Immature natural killer cell (primary cell): ENCODE measurements around the gene TCEAL9. TPM values are rescaled to one million over a fixed set of nuclear protein-coding genes. Genes with fewer than 3 reads are reported as not detected.
"Not testable (repeated sequence)": the region's sequence is repeated elsewhere in the genome, so short reads cannot be mapped to it uniquely, and the experiment has no call there.

Experiments used
- DNase-seq, 3 donors: peaks; one replicate each; pipeline ENCODE4 v3.0.0; 2022; ENCODE audit warnings: mixed read lengths in 1 of 3
- H3K27ac Mint-ChIP-seq, 6 donors: one replicate each; pipeline ENCODE4 v1.8.0; 2020; ENCODE audit warnings: mixed read lengths in 6 of 6, mild to moderate bottlenecking in 5 of 6, inconsistent platforms in 4 of 6, moderate library complexity in 3 of 6
- H3K27me3 Mint-ChIP-seq, 3 donors: one replicate each; pipeline ENCODE4 v1.8.0; 2020 to 2021; ENCODE audit warnings: low read depth in 3 of 3, mild to moderate bottlenecking in 3 of 3, mixed read lengths in 3 of 3, moderate library complexity in 3 of 3, inconsistent platforms in 1 of 3
- H3K36me3 Mint-ChIP-seq, 3 donors: one replicate each; pipeline ENCODE4 v1.8.0; 2020; ENCODE audit warnings: mixed read lengths in 3 of 3, inconsistent platforms in 2 of 3, mild to moderate bottlenecking in 2 of 3
- H3K4me1 Mint-ChIP-seq, 2 donors: one replicate each; pipeline ENCODE4 v1.8.0; 2020; ENCODE audit warnings: inconsistent platforms in 2 of 2, mild to moderate bottlenecking in 2 of 2, mixed read lengths in 2 of 2, moderate library complexity in 1 of 2
- H3K4me3 Mint-ChIP-seq, 5 donors: one replicate each; pipeline ENCODE4 v1.8.0; 2020; ENCODE audit warnings: mild to moderate bottlenecking in 5 of 5, mixed read lengths in 5 of 5, inconsistent platforms in 3 of 5, moderate library complexity in 3 of 5
- H3K9me3 Mint-ChIP-seq, 6 donors: one replicate each; pipeline ENCODE4 v1.8.0; 2020; ENCODE audit warnings: mild to moderate bottlenecking in 6 of 6, mixed read lengths in 6 of 6, inconsistent platforms in 4 of 6, moderate library complexity in 3 of 6
- polyA plus RNA-seq, 3 donors: library from polyadenylated mRNA; unstranded; fragments of 300-500 nt; fragmentation: Illumina TruSeq; gene quantifications; one replicate each; pipeline ENCODE4 v1.2.3, GENCODE V29; 2021

TCEAL9 gene
- polyA plus RNA-seq, 3 donors from 2014 or later = 0.79 to 3.2 TPM; not detected in 1

- Mint-ChIP-seq H3K27me3 (peaks cover 0 to 10% (median under 1%) of the 10 kb centered on the region in 3 donors), H3K9me3 (no peaks in the 10 kb centered on the region), H3K27ac (no peak overlapping the region), H3K4me1 (no peaks in the 10 kb centered on the region), H3K4me3 (no peak overlapping the region), H3K36me3 (no peaks in the 10 kb centered on the region)
- DNase-seq = no peak
These were observed 28.4 kb downstream of the TCEAL9 start for GRCh38 chrX:103384672-103385071.

- H3K9me3 Mint-ChIP-seq = not testable (repeated sequence)
These were observed 29.1 kb downstream of the TCEAL9 start for GRCh38 chrX:103385283-103385830.

GRCh38 chrX:103386332-103386731 lies 30.0 kb downstream of the TCEAL9 start:
- H3K27ac Mint-ChIP-seq = no peak overlapping the region
- no peaks in the 10 kb centered on the region for H3K4me1 Mint-ChIP-seq
- DNase-seq = no peak
- no peaks in the 10 kb centered on the region for H3K9me3 Mint-ChIP-seq
- no peak overlapping the region for H3K4me3 Mint-ChIP-seq
- H3K27me3 Mint-ChIP-seq = peaks cover 0 to 10% (median 2%) of the 10 kb centered on the region in 3 donors
- no peaks in the 10 kb centered on the region for H3K36me3 Mint-ChIP-seq

More at GRCh38 chrX:103385283-103385830, 29.1 kb downstream of the TCEAL9 start:
- H3K4me1 Mint-ChIP-seq, H3K4me3 Mint-ChIP-seq, DNase-seq, H3K36me3 Mint-ChIP-seq, H3K27ac Mint-ChIP-seq: not testable (repeated sequence)
- peaks cover 0 to 10% (median 2%) of the 10 kb centered on the region in 3 donors for H3K27me3 Mint-ChIP-seq

GRCh38 chrX:103393487-103393886 lies 37.2 kb downstream of the TCEAL9 start:
- H3K27ac Mint-ChIP-seq = no peak overlapping the region
- no peaks in the 10 kb centered on the region for H3K9me3 Mint-ChIP-seq
- H3K4me3 Mint-ChIP-seq = no peak overlapping the region
- no peaks in the 10 kb centered on the region for H3K4me1 Mint-ChIP-seq
- no peaks in the 10 kb centered on the region for H3K36me3 Mint-ChIP-seq
- peaks cover 0 to 9% (median 2%) of the 10 kb centered on the region in 3 donors for H3K27me3 Mint-ChIP-seq
- no peak for DNase-seq

- no peaks in the 10 kb centered on the region for H3K9me3 Mint-ChIP-seq
- H3K27ac Mint-ChIP-seq = no peak overlapping the region
- no peak overlapping the region for H3K4me3 Mint-ChIP-seq
These were observed 39.9 kb downstream of the TCEAL9 start for GRCh38 chrX:103396186-103396585.

GRCh38 chrX:103396660-103397059 lies 40.4 kb downstream of the TCEAL9 start:
- H3K27me3 Mint-ChIP-seq = peaks cover 0 to under 1% (median 0%) of the 10 kb centered on the region in 3 donors
- H3K27ac Mint-ChIP-seq = no peak overlapping the region

More at GRCh38 chrX:103396186-103396585, 39.9 kb downstream of the TCEAL9 start:
- H3K27me3 Mint-ChIP-seq = no peaks in the 10 kb centered on the region
- no peak for DNase-seq
- H3K36me3 Mint-ChIP-seq = no peaks in the 10 kb centered on the region
- H3K4me1 Mint-ChIP-seq = no peaks in the 10 kb centered on the region

GRCh38 chrX:103397707-103398106 lies 41.4 kb downstream of the TCEAL9 start:
- H3K27ac Mint-ChIP-seq = no peak overlapping the region
- H3K36me3 Mint-ChIP-seq = no peaks in the 10 kb centered on the region
- no peaks in the 10 kb centered on the region for H3K9me3 Mint-ChIP-seq

More at GRCh38 chrX:103396660-103397059, 40.4 kb downstream of the TCEAL9 start:
- H3K9me3 Mint-ChIP-seq = no peaks in the 10 kb centered on the region
- H3K4me3 Mint-ChIP-seq = no peak overlapping the region
- no peak for DNase-seq
- H3K4me1 Mint-ChIP-seq = no peaks in the 10 kb centered on the region
- H3K36me3 Mint-ChIP-seq = no peaks in the 10 kb centered on the region

GRCh38 chrX:103398421-103398864 lies 42.1 kb downstream of the TCEAL9 start:
- Mint-ChIP-seq H3K4me1 (no peaks in the 10 kb centered on the region), H3K9me3 (no peaks in the 10 kb centered on the region), H3K27me3 (peaks cover 0 to 10% (median 0%) of the 10 kb centered on the region in 3 donors), H3K27ac (no peak overlapping the region), H3K36me3 (no peaks in the 10 kb centered on the region), H3K4me3 (no peak overlapping the region)
- no peak for DNase-seq

More at GRCh38 chrX:103397707-103398106, 41.4 kb downstream of the TCEAL9 start:
- DNase-seq = no peak
- Mint-ChIP-seq H3K4me1 (no peaks in the 10 kb centered on the region), H3K27me3 (peaks cover 0 to 7% (median 0%) of the 10 kb centered on the region in 3 donors), H3K4me3 (no peak overlapping the region)

- no peak overlapping the region for H3K4me3 Mint-ChIP-seq
- DNase-seq = no peak
- H3K27me3 Mint-ChIP-seq = peaks cover 0 to 13% (median 0%) of the 10 kb centered on the region in 3 donors
- H3K4me1 Mint-ChIP-seq = peaks cover 6 to 7% of the 10 kb centered on the region in 2 donors
- H3K9me3 Mint-ChIP-seq = no peaks in the 10 kb centered on the region
- H3K27ac Mint-ChIP-seq = no peak overlapping the region
- H3K36me3 Mint-ChIP-seq = no peaks in the 10 kb centered on the region
These were observed 43.4 kb downstream of the TCEAL9 start for GRCh38 chrX:103399744-103400143.

- Mint-ChIP-seq H3K27me3 (peaks cover 0 to 18% (median 2%) of the 10 kb centered on the region in 3 donors), H3K27ac (no peak overlapping the region), H3K36me3 (no peaks in the 10 kb centered on the region), H3K4me1 (peaks cover 9 to 10% of the 10 kb centered on the region in 2 donors), H3K4me3 (no peak overlapping the region), H3K9me3 (no peaks in the 10 kb centered on the region)
- DNase-seq = no peak
These were observed 44.6 kb downstream of the TCEAL9 start for GRCh38 chrX:103400931-103401330.

- H3K4me3 Mint-ChIP-seq = peak overlapping the region; percentile 76 to 85 (median 80)
- no peaks in the 10 kb centered on the region for H3K9me3 Mint-ChIP-seq
- H3K27me3 Mint-ChIP-seq = peaks cover 0 to 18% (median 2%) of the 10 kb centered on the region in 3 donors
- H3K36me3 Mint-ChIP-seq = no peaks in the 10 kb centered on the region
- peak; percentile 48 to 59 (median 58) for DNase-seq
- peaks cover 9 to 10% of the 10 kb centered on the region in 2 donors for H3K4me1 Mint-ChIP-seq
- H3K27ac Mint-ChIP-seq = peak overlapping the region in 4 of 6 donors; percentile 40 to 84 (median 69)
These were observed 48.1 kb downstream of the TCEAL9 start for GRCh38 chrX:103404231-103405008.

- peak overlapping the region in 3 of 6 donors; percentile 40 to 84 (median 58) for H3K27ac Mint-ChIP-seq
- H3K4me1 Mint-ChIP-seq = peaks cover 9 to 10% of the 10 kb centered on the region in 2 donors
- peaks cover 0 to 18% (median 2%) of the 10 kb centered on the region in 3 donors for H3K27me3 Mint-ChIP-seq
- H3K4me3 Mint-ChIP-seq = peak overlapping the region; percentile 76 to 85 (median 80)
- no peaks in the 10 kb centered on the region for H3K36me3 Mint-ChIP-seq
- no peaks in the 10 kb centered on the region for H3K9me3 Mint-ChIP-seq
- no peak for DNase-seq
These were observed 48.7 kb downstream of the TCEAL9 start for GRCh38 chrX:103405009-103405333.

- no peak overlapping the region for H3K27ac Mint-ChIP-seq
- H3K4me3 Mint-ChIP-seq = no peak overlapping the region
- peaks cover 0 to 21% (median 2%) of the 10 kb centered on the region in 3 donors for H3K27me3 Mint-ChIP-seq
- peaks cover 0 to 2% (median 0%) of the 10 kb centered on the region in 6 donors for H3K9me3 Mint-ChIP-seq
- H3K36me3 Mint-ChIP-seq = no peaks in the 10 kb centered on the region
- H3K4me1 Mint-ChIP-seq = peaks cover 9 to 10% of the 10 kb centered on the region in 2 donors
- no peak for DNase-seq
These were observed 50.0 kb downstream of the TCEAL9 start for GRCh38 chrX:103406256-103406655.

GRCh38 chrX:103407776-103408175 lies 51.5 kb downstream of the TCEAL9 start:
- no peak overlapping the region for H3K27ac Mint-ChIP-seq
- H3K4me1 Mint-ChIP-seq = peaks cover 9 to 10% of the 10 kb centered on the region in 2 donors
- no peaks in the 10 kb centered on the region for H3K36me3 Mint-ChIP-seq
- peaks cover 0 to 17% (median 3%) of the 10 kb centered on the region in 3 donors for H3K27me3 Mint-ChIP-seq
- H3K9me3 Mint-ChIP-seq = peaks cover 0 to 2% (median 0%) of the 10 kb centered on the region in 6 donors
- DNase-seq = no peak
- no peak overlapping the region for H3K4me3 Mint-ChIP-seq
